Smooth muscle cell (in vitro differentiated cells): ENCODE results near the gene SYNE2. TPM values are rescaled to one million over a fixed set of nuclear protein-coding genes. Genes with fewer than 3 reads are reported as not detected.

Experiments
- DNase-seq: peaks from one replicate; lab custom pipeline; 2025; ENCODE audit not compliant: unreplicated experiment; lab: John Stamatoyannopoulos, UW
- H2AFZ ChIP-seq: fragments of 200-600 bp; sonication (generic); 2 replicates; pipeline ENCODE4 v1.6.0; 2016; ENCODE audit warnings: antibody characterized with exemption, low read depth, mild to moderate bottlenecking
- H3F3A ChIP-seq: fragments of 200-600 bp; sonication (generic); 2 replicates; pipeline ENCODE4 v1.6.0; 2017; ENCODE audit warnings: antibody characterized with exemption, low read depth
- H3K27ac ChIP-seq: fragments of 200-600 bp; sonication (generic); 2 replicates; pipeline ENCODE4 v1.5.1; 2016; ENCODE audit warnings: low read depth, mild to moderate bottlenecking
- H3K27me3 ChIP-seq: fragments of 200-600 bp; sonication (generic); 2 replicates; pipeline ENCODE4 v1.6.1; 2016; ENCODE audit warnings: low read depth, mild to moderate bottlenecking
- H3K36me3 ChIP-seq: fragments of 200-600 bp; sonication (generic); 2 replicates; pipeline ENCODE4 v1.5.1; 2016; ENCODE audit warnings: low read depth
- H3K4me1 ChIP-seq: fragments of 200-600 bp; sonication (generic); 2 replicates; pipeline ENCODE4 v1.5.1; 2016; ENCODE audit warnings: low read depth
- H3K4me2 ChIP-seq: fragments of 200-600 bp; sonication (generic); 2 replicates; pipeline ENCODE4 v1.6.0; 2016; ENCODE audit warnings: mild to moderate bottlenecking
- H3K4me3 ChIP-seq: fragments of 200-600 bp; sonication (generic); 2 replicates; pipeline ENCODE4 v1.5.1; 2016; ENCODE audit warnings: mild to moderate bottlenecking
- H3K79me2 ChIP-seq: fragments of 200-600 bp; sonication (generic); 2 replicates; pipeline ENCODE4 v1.6.0; 2016; ENCODE audit warnings: low read depth, mild to moderate bottlenecking
- H3K9ac ChIP-seq: fragments of 200-600 bp; sonication (generic); 2 replicates; pipeline ENCODE4 v1.6.0; 2016; ENCODE audit warnings: low read depth
- H3K9me3 ChIP-seq: fragments of 200-600 bp; sonication (generic); replicated peaks from 2 replicates; pipeline ENCODE4 v1.5.1; 2016; ENCODE audit warnings: low read depth
- H4K20me1 ChIP-seq: fragments of 200-600 bp; sonication (generic); 2 replicates; pipeline ENCODE4 v1.6.0; 2016; ENCODE audit warnings: low read depth
- WGBS: methylation state at CpG from one replicate; pipeline ENCODE4 v1.1.7; 2016; ENCODE audit warnings: low lambda C conversion rate; 5-methylcytosine and 5-hydroxymethylcytosine counted together
- polyA plus RNA-seq: library from polyadenylated mRNA; unstranded; fragments of >200 nt; fragmentation: Nextera tagmentation; extraction: Ambion mirVana; gene quantifications from 2 replicates; pipeline ENCODE4 v1.2.1, GENCODE V29; 2016
- total RNA-seq: library from RNA; depleted of rRNA; stranded (reverse); fragments of >200 nt; gene quantifications from 2 replicates; pipeline ENCODE4 v1.2.3, GENCODE V29; 2014
- TF ChIP-seq, protein P1 (sequence below): fragments of 200-600 bp; sonication (generic); IDR thresholded peaks from 2 replicates; pipeline ENCODE4 v1.5.1; 2017; ENCODE audit warnings: borderline replicate concordance, mild to moderate bottlenecking, antibody characterized with exemption; ENCODE audit not compliant: insufficient read depth, poor library complexity, severe bottlenecking

The SYNE2 gene
- total and polyA plus RNA-seq, 2 experiments from 2014 or later = 4.8 to 20.9 TPM

DNA sequence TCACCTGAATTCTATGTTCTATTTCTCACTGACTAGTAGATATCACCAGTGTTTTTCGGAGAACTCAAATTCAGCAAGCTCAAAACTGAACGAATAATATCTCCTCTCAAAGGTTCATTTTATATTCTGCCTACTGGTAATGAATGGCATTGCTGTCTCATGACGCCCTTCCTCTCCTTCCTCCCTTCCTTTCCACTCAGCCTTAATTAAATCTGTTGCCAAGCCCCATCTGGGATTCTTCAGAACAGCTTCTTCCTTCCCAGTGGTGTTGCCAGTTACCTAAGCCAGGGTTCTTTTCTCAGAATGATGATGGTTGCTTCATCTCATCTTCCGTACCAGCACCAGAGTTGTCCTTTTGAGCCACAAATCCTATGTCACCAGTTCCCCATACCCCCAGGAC lies 143.2 kb downstream of the SYNE2 start:
- TF ChIP-seq, protein P1, sequence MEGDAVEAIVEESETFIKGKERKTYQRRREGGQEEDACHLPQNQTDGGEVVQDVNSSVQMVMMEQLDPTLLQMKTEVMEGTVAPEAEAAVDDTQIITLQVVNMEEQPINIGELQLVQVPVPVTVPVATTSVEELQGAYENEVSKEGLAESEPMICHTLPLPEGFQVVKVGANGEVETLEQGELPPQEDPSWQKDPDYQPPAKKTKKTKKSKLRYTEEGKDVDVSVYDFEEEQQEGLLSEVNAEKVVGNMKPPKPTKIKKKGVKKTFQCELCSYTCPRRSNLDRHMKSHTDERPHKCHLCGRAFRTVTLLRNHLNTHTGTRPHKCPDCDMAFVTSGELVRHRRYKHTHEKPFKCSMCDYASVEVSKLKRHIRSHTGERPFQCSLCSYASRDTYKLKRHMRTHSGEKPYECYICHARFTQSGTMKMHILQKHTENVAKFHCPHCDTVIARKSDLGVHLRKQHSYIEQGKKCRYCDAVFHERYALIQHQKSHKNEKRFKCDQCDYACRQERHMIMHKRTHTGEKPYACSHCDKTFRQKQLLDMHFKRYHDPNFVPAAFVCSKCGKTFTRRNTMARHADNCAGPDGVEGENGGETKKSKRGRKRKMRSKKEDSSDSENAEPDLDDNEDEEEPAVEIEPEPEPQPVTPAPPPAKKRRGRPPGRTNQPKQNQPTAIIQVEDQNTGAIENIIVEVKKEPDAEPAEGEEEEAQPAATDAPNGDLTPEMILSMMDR = no peak
- no peaks in the 10 kb centered on the region for H3K4me1 ChIP-seq
- no peak for DNase-seq
- no peaks in the 10 kb centered on the region for H3K27me3 ChIP-seq
- no peak overlapping the region for H3K27ac ChIP-seq
- H3K9ac ChIP-seq = no peak overlapping the region
- WGBS = 91% methylated on average over 4 of the region's 4 CpGs
- no peaks in the 10 kb centered on the region for H3K79me2 ChIP-seq
- H3K4me3 ChIP-seq = no peak overlapping the region
- H3K36me3 ChIP-seq = peaks cover 5% of the 10 kb centered on the region
- H2AFZ ChIP-seq = no peak overlapping the region
- no peaks in the 10 kb centered on the region for H3F3A ChIP-seq
- no peak overlapping the region for H3K4me2 ChIP-seq
- H4K20me1 ChIP-seq = no peaks in the 10 kb centered on the region
- no peaks in the 10 kb centered on the region for H3K9me3 ChIP-seq

DNA sequence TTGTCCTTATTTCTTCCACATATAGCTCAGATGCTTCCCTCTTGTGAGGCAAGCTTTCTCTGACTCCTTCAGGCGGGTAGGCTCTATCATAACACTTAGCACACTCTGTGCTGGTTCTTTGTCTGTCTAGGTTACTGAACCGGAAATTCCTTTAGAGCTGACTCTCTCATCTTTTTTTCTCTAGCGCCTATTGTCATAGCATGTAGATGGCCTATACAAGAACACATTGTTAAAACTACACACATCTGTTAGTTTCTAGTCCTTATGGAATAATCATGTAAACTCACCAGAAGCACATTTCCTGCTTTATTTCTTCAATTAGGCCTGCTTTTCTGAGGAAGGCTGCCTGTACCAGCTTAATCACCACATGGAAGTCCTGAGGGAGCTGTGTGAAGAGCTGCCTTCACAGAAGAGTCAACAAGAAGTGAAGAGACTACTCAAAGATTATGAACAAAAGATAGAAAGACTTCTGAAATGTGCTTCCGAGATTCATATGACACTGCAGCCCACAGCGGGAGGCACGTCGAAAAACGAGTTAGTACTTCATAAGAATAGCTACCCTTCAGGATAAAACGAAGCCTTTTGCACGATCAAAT lies 143.9 kb downstream of the SYNE2 start:
- TF ChIP-seq, protein P1 = no peak
- no peaks in the 10 kb centered on the region for H3K79me2 ChIP-seq
- H3K4me2 ChIP-seq = no peak overlapping the region
- H3K9me3 ChIP-seq = no peaks in the 10 kb centered on the region
- H3K27ac ChIP-seq = no peak overlapping the region
- H3K36me3 ChIP-seq = peaks cover 5% of the 10 kb centered on the region
- H3K27me3 ChIP-seq = no peaks in the 10 kb centered on the region
- no peak for DNase-seq
- no peaks in the 10 kb centered on the region for H3K4me1 ChIP-seq
- 96% methylated on average over 10 of the region's 10 CpGs for WGBS
- H3K9ac ChIP-seq = no peak overlapping the region
- no peaks in the 10 kb centered on the region for H3F3A ChIP-seq
- no peaks in the 10 kb centered on the region for H4K20me1 ChIP-seq
- no peak overlapping the region for H3K4me3 ChIP-seq
- no peak overlapping the region for H2AFZ ChIP-seq

DNA sequence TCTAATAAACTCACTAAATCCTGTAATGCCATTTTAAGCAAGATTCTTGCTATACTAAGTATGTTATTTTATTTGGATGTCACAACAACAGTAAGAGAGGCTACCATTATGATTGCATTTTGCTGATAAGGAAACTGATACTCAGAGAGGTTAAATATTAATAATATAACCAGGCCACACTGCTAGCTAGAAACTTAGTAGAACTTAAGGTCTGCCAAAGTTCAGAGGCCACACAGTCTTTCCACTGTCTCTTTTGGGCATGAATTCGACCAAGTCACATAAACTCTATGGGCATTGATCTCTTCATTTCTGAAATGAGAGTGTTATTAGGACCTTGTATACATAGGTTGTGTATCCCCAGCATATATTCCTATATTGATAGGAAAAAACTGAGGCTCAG lies 147.9 kb downstream of the SYNE2 start:
- H3K27ac ChIP-seq = no peak overlapping the region
- H3K4me1 ChIP-seq = no peaks in the 10 kb centered on the region
- H3K4me3 ChIP-seq = no peak overlapping the region
- no peaks in the 10 kb centered on the region for H3K79me2 ChIP-seq
- WGBS = 85% methylated on average over 1 of the region's 1 CpG
- H3F3A ChIP-seq = no peaks in the 10 kb centered on the region
- H3K36me3 ChIP-seq = peaks cover 5% of the 10 kb centered on the region
- no peaks in the 10 kb centered on the region for H3K9me3 ChIP-seq
- TF ChIP-seq, protein P1 = no peak
- no peaks in the 10 kb centered on the region for H3K27me3 ChIP-seq
- no peak overlapping the region for H3K9ac ChIP-seq
- no peak for DNase-seq
- no peak overlapping the region for H2AFZ ChIP-seq
- H4K20me1 ChIP-seq = no peaks in the 10 kb centered on the region
- no peak overlapping the region for H3K4me2 ChIP-seq

DNA sequence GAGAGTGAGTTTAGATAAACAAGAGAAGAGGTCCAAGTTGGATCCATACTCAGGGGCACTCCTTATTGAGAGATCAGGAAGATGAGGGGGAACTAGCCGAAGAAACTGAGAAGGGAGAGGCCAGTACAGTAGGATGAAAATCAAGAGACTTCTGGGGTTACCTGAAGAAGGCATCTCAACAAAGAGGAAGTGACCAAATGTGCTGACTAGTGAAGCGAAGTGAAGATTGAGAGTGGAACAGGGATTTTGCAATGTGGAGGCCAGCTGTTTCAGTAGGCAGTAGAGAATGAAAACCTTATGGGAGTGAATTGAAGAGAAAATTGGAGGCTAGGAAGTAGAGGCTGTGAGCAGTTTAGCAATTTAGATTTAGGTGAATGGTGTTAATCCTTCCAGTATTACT lies 153.0 kb downstream of the SYNE2 start:
- no peaks in the 10 kb centered on the region for H3K79me2 ChIP-seq
- TF ChIP-seq, protein P1 = no peak

More for the DNA sequence above, 153.0 kb downstream of the SYNE2 start:
- Histone ChIP-seq H3K27ac (no peak overlapping the region), H3K9me3 (no peaks in the 10 kb centered on the region), H3K9ac (no peak overlapping the region), H3K27me3 (no peaks in the 10 kb centered on the region), H4K20me1 (no peaks in the 10 kb centered on the region), H2AFZ (no peak overlapping the region), H3K4me3 (no peak overlapping the region), H3K4me2 (no peak overlapping the region), H3K4me1 (no peaks in the 10 kb centered on the region), H3K36me3 (no peaks in the 10 kb centered on the region), H3F3A (no peaks in the 10 kb centered on the region)
- DNase-seq = no peak
- WGBS = 100% methylated on average over 2 of the region's 2 CpGs
